NB4 (cell line): Measurements from ENCODE around the gene ZNF211.

Source experiments
- MYC ChIP-seq: IDR thresholded peaks from 2 replicates; pipeline ENCODE4 v1.6.1; 2011; ENCODE audit warnings: low read depth, low read length
- POLR2A ChIP-seq: IDR thresholded peaks from 2 replicates; pipeline ENCODE4 v1.6.1; 2011; ENCODE audit warnings: mild to moderate bottlenecking; ENCODE audit not compliant: insufficient read length; ENCODE audit errors: extremely low read depth
- TF ChIP-seq, protein P1 (sequence below): IDR thresholded peaks from one replicate; pipeline ENCODE4 v1.5.1; 2012; ENCODE audit warnings: low read depth, low read length

DNA sequence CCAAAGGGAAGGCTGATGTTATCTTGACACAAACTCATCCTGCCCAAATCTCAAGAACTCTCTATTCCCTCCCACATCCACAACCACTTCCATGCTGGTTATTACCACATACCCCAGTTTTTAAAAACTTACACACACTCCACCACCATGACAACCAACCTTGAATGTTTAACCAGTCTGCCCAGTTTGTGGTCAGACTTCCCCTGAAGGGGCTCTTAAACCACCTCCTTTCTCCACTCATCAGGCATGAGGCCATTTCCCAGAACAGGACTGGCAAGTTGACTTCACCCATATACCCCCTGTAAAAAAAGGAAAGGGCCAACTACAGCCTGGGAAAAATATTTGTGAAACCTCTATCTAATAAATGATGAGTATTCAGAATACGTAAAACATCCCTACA lies 23.4 kb downstream of the ZNF211 start:
- TF ChIP-seq, protein P1, sequence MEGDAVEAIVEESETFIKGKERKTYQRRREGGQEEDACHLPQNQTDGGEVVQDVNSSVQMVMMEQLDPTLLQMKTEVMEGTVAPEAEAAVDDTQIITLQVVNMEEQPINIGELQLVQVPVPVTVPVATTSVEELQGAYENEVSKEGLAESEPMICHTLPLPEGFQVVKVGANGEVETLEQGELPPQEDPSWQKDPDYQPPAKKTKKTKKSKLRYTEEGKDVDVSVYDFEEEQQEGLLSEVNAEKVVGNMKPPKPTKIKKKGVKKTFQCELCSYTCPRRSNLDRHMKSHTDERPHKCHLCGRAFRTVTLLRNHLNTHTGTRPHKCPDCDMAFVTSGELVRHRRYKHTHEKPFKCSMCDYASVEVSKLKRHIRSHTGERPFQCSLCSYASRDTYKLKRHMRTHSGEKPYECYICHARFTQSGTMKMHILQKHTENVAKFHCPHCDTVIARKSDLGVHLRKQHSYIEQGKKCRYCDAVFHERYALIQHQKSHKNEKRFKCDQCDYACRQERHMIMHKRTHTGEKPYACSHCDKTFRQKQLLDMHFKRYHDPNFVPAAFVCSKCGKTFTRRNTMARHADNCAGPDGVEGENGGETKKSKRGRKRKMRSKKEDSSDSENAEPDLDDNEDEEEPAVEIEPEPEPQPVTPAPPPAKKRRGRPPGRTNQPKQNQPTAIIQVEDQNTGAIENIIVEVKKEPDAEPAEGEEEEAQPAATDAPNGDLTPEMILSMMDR, result no peak
- TF ChIP-seq MYC (no peak), POLR2A (no peak)
